BLaER1 (cell line): ENCODE results near the gene LGALS4.
"Not testable (repeated sequence)": the region's sequence is repeated elsewhere in the genome, so short reads cannot be mapped to it uniquely, and the experiment has no call there.

Experiments
- H3K27ac ChIP-seq: shearing (Covaris generic); formaldehyde crosslinking; 2 replicates; pipeline ENCODE4 v1.8.1; 2022
- H3K27me3 ChIP-seq: shearing (Covaris generic); formaldehyde crosslinking; 2 replicates; pipeline ENCODE4 v1.8.1; 2022
- H3K36me3 ChIP-seq: shearing (Covaris generic); formaldehyde crosslinking; 2 replicates; pipeline ENCODE4 v1.8.1; 2022
- H3K4me1 ChIP-seq: shearing (Covaris generic); formaldehyde crosslinking; 2 replicates; pipeline ENCODE4 v1.8.1; 2022
- H3K4me2 ChIP-seq: shearing (Covaris generic); formaldehyde crosslinking; 2 replicates; pipeline ENCODE4 v1.8.1; 2022
- H3K4me3 ChIP-seq: shearing (Covaris generic); formaldehyde crosslinking; 2 replicates; pipeline ENCODE4 v1.8.1; 2022
- H3K9ac ChIP-seq: shearing (Covaris generic); formaldehyde crosslinking; 2 replicates; pipeline ENCODE4 v1.8.1; 2022
- H3K9me3 ChIP-seq: shearing (Covaris generic); formaldehyde crosslinking; 2 replicates; pipeline ENCODE4 v1.8.1; 2022
- H4K20me1 ChIP-seq: shearing (Covaris generic); formaldehyde crosslinking; 2 replicates; pipeline ENCODE4 v1.8.1; 2022
- Cebpa-rat ChIP-seq: shearing (Covaris generic); IDR thresholded peaks from 2 replicates; pipeline ENCODE4 v1.8.1; 2022

The LGALS4 gene

DNA sequence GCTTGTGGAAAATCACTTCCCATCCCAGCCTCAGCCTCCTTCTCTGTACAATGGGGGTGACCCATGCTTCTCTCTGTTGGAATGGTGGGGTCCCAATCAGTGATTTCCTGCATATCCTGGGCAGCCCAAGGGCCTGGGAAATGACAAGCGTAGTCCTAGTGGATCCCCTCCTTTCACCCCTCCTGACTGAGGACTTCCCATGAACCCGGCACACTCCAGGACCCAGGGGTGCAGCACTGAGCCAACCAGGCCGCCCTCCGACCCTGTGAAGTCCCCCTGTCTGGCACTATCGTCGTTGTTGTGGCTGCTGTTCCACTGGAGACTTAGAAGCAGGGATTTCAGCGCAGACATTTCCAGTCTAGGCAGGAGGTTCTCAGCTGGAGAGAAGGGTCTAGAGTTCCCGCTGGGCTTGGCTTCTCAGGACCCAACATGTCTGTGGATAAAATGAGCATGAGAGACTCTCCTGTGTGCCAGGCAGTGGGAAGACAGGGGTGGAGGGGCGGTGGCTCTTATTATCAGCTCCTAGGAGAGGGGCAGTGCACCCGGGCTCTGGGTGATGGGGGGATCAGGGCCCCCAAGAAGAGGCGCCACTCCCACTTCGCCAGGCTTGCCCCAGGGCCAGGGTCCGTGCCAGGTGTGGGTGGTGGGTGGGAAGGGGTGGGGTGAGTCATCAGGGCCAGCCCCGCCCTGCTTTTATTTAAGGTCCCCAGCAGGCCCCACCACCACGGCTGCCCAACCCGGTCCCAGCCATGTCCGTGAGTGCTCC lies 24.1 kb downstream of the LGALS4 start, which contains the start of gene LGALS7B:
TSS of gene LGALS7B (plus strand) at position 723 of the 766 bp plus-strand sequence. CDS start at position 750, 27 bp downstream.
- no peaks in the 10 kb centered on the region for H3K36me3 ChIP-seq
- H3K27ac ChIP-seq: no peak within 1 kb of the TSS
- H3K9me3 ChIP-seq: no peaks in the 10 kb centered on the region
- no peak within 1 kb of the TSS for H3K9ac ChIP-seq
- H3K4me2 ChIP-seq: no peak within 1 kb of the TSS
- H3K27me3 ChIP-seq: peaks cover 17% of the 10 kb centered on the region
- H3K4me1 ChIP-seq: peaks cover 7% of the 10 kb centered on the region; the same call in 1 of the 2 replicates
- no peaks in the 10 kb centered on the region for H4K20me1 ChIP-seq
- no peak within 1 kb of the TSS for H3K4me3 ChIP-seq
- no peak for TF ChIP-seq Cebpa-rat

DNA sequence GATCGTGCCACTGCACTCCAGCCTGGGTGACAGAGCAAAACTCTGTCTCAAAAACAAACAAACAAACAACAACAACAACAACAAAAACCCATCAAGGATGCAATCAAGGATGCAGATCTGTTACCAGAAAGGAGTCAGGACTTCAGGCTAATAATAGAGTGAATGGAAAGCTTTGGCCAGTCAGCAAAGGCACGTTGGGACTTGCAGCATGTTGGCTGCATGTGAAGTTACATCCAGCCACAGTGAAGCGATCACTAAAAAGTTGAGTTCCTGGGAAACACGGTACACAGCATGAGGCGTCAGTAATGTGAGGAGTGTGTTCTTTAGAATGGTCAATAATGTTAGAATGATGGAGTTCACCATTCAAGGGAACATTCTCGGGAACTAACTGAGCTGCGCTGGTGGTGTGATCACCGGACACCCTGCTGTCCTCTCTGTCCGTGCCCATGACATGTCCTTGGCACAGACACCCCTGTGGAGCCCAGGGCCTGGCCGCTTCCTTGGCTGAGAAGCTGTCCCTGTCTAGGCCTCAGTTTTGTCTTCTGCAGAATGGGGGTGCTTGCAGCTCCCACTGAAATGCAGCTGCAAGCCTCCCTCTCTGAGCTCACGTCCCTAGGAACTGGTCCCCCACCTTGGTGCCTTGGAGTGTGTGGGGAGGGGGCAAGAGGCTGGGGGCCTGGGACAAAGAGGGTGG lies 26.0 kb downstream of the LGALS4 start:
- no peak for TF ChIP-seq Cebpa-rat
- no peak overlapping the region for H3K27ac ChIP-seq
- no peak overlapping the region for H3K9ac ChIP-seq
- H4K20me1 ChIP-seq: no peaks in the 10 kb centered on the region
- no peaks in the 10 kb centered on the region for H3K27me3 ChIP-seq
- no peak overlapping the region for H3K4me3 ChIP-seq
- no peaks in the 10 kb centered on the region for H3K9me3 ChIP-seq
- no peak overlapping the region for H3K4me2 ChIP-seq
- peaks cover 18% of the 10 kb centered on the region for H3K4me1 ChIP-seq
- no peaks in the 10 kb centered on the region for H3K36me3 ChIP-seq

- not testable (repeated sequence) for H3K27me3 ChIP-seq, H3K4me2 ChIP-seq, H3K27ac ChIP-seq, H3K9ac ChIP-seq, H3K36me3 ChIP-seq, H4K20me1 ChIP-seq, H3K9me3 ChIP-seq, H3K4me3 ChIP-seq
- 0 out of 2 replicates have a peak, but pooled peaks have one; percentile 19 for TF ChIP-seq Cebpa-rat
- H3K4me1 ChIP-seq: peaks cover 18% of the 10 kb centered on the region
Measured at GRCh38 chr19:38786061-38786460, 26.7 kb downstream of the LGALS4 start.

DNA sequence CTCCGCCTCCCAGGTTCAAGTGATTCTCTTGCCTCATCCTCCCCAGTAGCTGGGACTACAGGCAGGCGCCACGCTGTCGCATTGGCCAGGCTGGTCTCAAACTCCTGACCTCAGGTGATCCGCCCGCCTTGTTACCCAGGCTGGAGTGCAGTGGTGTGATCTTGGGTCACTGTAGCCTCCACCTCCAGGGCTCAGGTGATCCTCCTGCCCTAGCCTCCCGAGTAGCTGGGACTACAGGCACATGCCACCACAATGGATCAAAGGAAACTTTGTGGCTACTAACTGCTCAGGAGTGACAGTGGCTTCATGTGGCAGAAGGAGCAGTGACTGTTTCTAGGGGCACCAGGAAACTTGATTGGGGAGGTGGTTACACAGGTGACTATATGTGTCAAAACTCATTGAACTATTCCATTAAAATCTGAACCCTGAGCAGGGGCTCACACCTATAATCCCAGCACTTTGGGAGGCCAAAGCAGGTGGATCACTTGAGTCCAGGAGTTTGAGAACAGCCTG lies 27.5 kb downstream of the LGALS4 start:
- Histone ChIP-seq H3K36me3 (no peaks in the 10 kb centered on the region), H3K4me2 (no peak overlapping the region), H3K4me3 (no peak overlapping the region), H3K9ac (no peak overlapping the region), H3K27ac (no peak overlapping the region), H3K9me3 (no peaks in the 10 kb centered on the region), H3K4me1 (peaks cover 18% of the 10 kb centered on the region), H4K20me1 (no peaks in the 10 kb centered on the region), H3K27me3 (no peaks in the 10 kb centered on the region)
- no peak for TF ChIP-seq Cebpa-rat

DNA sequence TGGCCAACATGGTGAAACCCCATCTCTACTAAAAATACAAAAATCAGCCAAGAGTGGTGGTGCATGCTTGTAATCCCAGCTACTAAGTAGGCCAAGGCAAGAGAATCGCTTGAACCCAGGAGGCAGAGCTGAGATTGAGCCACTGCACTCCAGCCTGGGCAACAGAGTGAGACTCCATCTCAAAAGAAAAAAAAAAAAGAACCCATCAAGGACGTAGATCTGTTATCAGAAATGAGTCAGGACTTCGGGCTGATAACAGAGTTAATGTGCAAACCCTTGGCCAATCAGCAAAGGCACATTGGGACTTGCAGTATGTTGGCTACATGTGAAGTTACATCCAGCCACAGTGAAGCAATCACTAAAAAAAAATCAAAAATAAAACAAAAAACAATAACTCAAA lies 28.5 kb downstream of the LGALS4 start:
- no peaks in the 10 kb centered on the region for H3K36me3 ChIP-seq
- no peak overlapping the region for H3K4me2 ChIP-seq
- no peaks in the 10 kb centered on the region for H4K20me1 ChIP-seq
- no peaks in the 10 kb centered on the region for H3K9me3 ChIP-seq
- H3K27me3 ChIP-seq: no peaks in the 10 kb centered on the region
- H3K27ac ChIP-seq: no peak overlapping the region
- no peak overlapping the region for H3K9ac ChIP-seq
- H3K4me3 ChIP-seq: no peak overlapping the region
- H3K4me1 ChIP-seq: peaks cover 18% of the 10 kb centered on the region
- TF ChIP-seq Cebpa-rat: no peak

GRCh38 chr19:38782212-38782611 lies 30.5 kb downstream of the LGALS4 start:
- not testable (repeated sequence) for H4K20me1 ChIP-seq, H3K27me3 ChIP-seq, H3K4me3 ChIP-seq, H3K9me3 ChIP-seq, H3K9ac ChIP-seq, H3K27ac ChIP-seq, H3K36me3 ChIP-seq
- peak overlapping the region; percentile 53 for H3K4me2 ChIP-seq
- H3K4me1 ChIP-seq: peaks cover 28% of the 10 kb centered on the region

GRCh38 chr19:38781058-38781457 lies 31.7 kb downstream of the LGALS4 start:
- Histone ChIP-seq H3K4me1 (peaks cover 28% of the 10 kb centered on the region), H3K9me3 (no peaks in the 10 kb centered on the region), H3K36me3 (no peaks in the 10 kb centered on the region), H3K27ac (no peak overlapping the region), H3K27me3 (no peaks in the 10 kb centered on the region), H3K4me3 (no peak overlapping the region), H3K4me2 (no peak overlapping the region), H4K20me1 (no peaks in the 10 kb centered on the region), H3K9ac (no peak overlapping the region)
- no peak for TF ChIP-seq Cebpa-rat

DNA sequence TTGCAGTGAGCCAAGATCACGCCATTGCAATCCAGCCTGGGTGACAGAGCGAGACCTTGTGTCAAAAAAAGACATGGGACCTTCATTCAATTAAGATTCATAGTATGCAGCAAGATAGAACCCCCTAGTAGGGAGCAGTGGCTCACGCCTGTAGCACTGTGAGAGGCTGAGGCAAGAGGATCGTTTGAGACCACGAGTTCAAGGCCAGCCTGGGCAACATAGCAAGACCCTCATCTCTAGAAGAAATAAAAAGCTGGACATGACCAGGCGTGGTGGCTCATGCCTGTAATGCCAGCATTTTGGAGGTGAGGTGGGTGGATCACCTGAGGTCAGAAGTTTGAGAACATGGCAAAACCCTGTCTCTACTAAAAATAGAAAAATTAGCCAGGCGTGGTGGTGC lies 32.3 kb downstream of the LGALS4 start:
- Histone ChIP-seq H3K27ac (no peak overlapping the region), H3K4me3 (no peak overlapping the region), H3K4me2 (no peak overlapping the region), H4K20me1 (no peaks in the 10 kb centered on the region), H3K9me3 (no peaks in the 10 kb centered on the region), H3K27me3 (no peaks in the 10 kb centered on the region), H3K36me3 (no peaks in the 10 kb centered on the region), H3K9ac (no peak overlapping the region), H3K4me1 (peaks cover 28% of the 10 kb centered on the region)
- TF ChIP-seq Cebpa-rat: no peak

DNA sequence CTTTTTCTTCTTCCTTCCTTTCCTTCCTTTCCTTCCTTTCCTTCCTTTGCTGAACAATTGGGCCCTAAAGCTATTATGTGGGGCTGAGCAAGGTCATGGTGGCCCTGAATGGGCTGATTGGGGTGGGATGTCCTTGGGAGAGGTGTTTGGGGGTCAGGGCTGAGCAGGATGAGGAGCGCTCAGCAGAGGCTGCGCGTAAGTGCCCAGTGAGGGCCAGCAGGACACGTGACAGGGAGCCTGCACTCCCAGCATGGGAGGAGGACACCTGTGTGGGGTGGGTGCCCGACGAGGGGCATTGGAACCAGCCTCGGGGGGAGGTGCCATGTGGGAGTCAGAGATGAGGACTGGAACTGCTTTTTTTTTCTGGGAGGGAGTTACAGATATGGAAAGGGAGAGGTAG lies 34.0 kb downstream of the LGALS4 start:
- Histone ChIP-seq H3K36me3 (no peaks in the 10 kb centered on the region), H3K4me2 (no peak overlapping the region), H3K27me3 (no peaks in the 10 kb centered on the region), H4K20me1 (no peaks in the 10 kb centered on the region), H3K27ac (no peak overlapping the region), H3K9ac (no peak overlapping the region), H3K4me3 (no peak overlapping the region), H3K9me3 (no peaks in the 10 kb centered on the region), H3K4me1 (peaks cover 28% of the 10 kb centered on the region)
- TF ChIP-seq Cebpa-rat: no peak

- Histone ChIP-seq H3K36me3 (no peaks in the 10 kb centered on the region), H3K9ac (no peak overlapping the region), H3K27ac (no peak overlapping the region), H3K9me3 (no peaks in the 10 kb centered on the region), H3K4me1 (peaks cover 18% of the 10 kb centered on the region), H3K4me3 (no peak overlapping the region), H4K20me1 (no peaks in the 10 kb centered on the region), H3K27me3 (0 out of 2 replicates have a peak, but pooled peaks cover 3% of the 10 kb centered on the region), H3K4me2 (no peak overlapping the region)
- TF ChIP-seq Cebpa-rat: no peak
Measured at GRCh38 chr19:38774181-38774950, 38.4 kb downstream of the LGALS4 start.
